Suprapubic skin (tissue), 3 donors: ENCODE results near the gene TIGAR.

Experiments used
- CTCF ChIP-seq, 2 donors: fragments of 200-600 bp in 1 of 2; fragments of 450-650 bp in 1 of 2; sonication (generic) in 1 of 2; IDR thresholded peaks; one replicate each; pipeline ENCODE4 v1.5.1; 2016 to 2019; ENCODE audit warnings: antibody characterized with exemption in 2 of 2, mild to moderate bottlenecking in 1 of 2, moderate library complexity in 1 of 2
- POLR2A ChIP-seq, 2 donors: fragments of 450-650 bp; IDR thresholded peaks; one replicate each; pipeline ENCODE4 v1.6.1; 2017; ENCODE audit warnings: antibody characterized with exemption in 2 of 2, mild to moderate bottlenecking in 2 of 2, moderate library complexity in 2 of 2

- TF ChIP-seq CTCF (IDR thresholded peaks at IDR 0.05) (no peak), POLR2A (IDR thresholded peaks at IDR 0.05) (no peak)
Measured at GRCh38 chr12:4288296-4289131, 32.5 kb upstream of the TIGAR start.
